ENCODE data around the gene CCNT2. TPM values are rescaled to one million over a fixed set of nuclear protein-coding genes. Genes with fewer than 3 reads are reported as not detected.

CCNT2 gene
- total and polyA plus RNA-seq, 7 donors: 4.8 to 33.2 (median 27.4) TPM

GRCh38 chr2:134979221-134979620, 60.6 kb downstream of the CCNT2 start:
- Histone ChIP-seq H3K9me3 (no peaks in the 10 kb centered on the region), H3K4me1 (no peaks in the 10 kb centered on the region), H3K27ac (no peak overlapping the region), H3K4me3 (no peak overlapping the region), H3K27me3 (no peaks in the 10 kb centered on the region), H3K36me3 (no peaks in the 10 kb centered on the region)
- DNase-seq: no peak
- no peak for TF ChIP-seq EP300 (IDR thresholded peaks at IDR 0.05)
- no peak for TF ChIP-seq CTCF (IDR thresholded peaks at IDR 0.05)
- no peak for TF ChIP-seq POLR2AphosphoS5 (IDR thresholded peaks at IDR 0.05)
- no peak for TF ChIP-seq POLR2A (IDR thresholded peaks at IDR 0.05)
- 18 to 59% methylated on average over 4 of the region's 4 CpGs for WGBS, 2 donors
- intact Hi-C loops (cut with DNase I): no loop called here

- no peak for TF ChIP-seq EP300 (IDR thresholded peaks at IDR 0.05)
- TF ChIP-seq CTCF (IDR thresholded peaks at IDR 0.05): no peak
- TF ChIP-seq POLR2AphosphoS5 (IDR thresholded peaks at IDR 0.05): no peak
- TF ChIP-seq POLR2A (IDR thresholded peaks at IDR 0.05): no peak
- intact Hi-C loops (cut with DNase I): no loop called here
- DNase-seq: no peak
- no peaks in the 10 kb centered on the region for H3K9me3 ChIP-seq
- no peak overlapping the region for H3K4me3 ChIP-seq
- no peaks in the 10 kb centered on the region for H3K27me3 ChIP-seq
- H3K4me1 ChIP-seq: no peaks in the 10 kb centered on the region
- no peak overlapping the region for H3K27ac ChIP-seq
- no peaks in the 10 kb centered on the region for H3K36me3 ChIP-seq
- WGBS, 2 donors: 95 to 96% methylated on average over 7 of the region's 7 CpGs
These were observed 62.0 kb downstream of the CCNT2 start for GRCh38 chr2:134980639-134981038.

GRCh38 chr2:134982603-134983002, 64.0 kb downstream of the CCNT2 start:
- WGBS, 2 donors: 46 to 83% methylated on average over 1 of the region's 1 CpG
- intact Hi-C loops (cut with DNase I): no loop called here

GRCh38 chr2:134985061-134985460, 66.4 kb downstream of the CCNT2 start:
- no peaks in the 10 kb centered on the region for H3K27me3 ChIP-seq
- H3K27ac ChIP-seq: no peak overlapping the region
- no peaks in the 10 kb centered on the region for H3K9me3 ChIP-seq
- no peaks in the 10 kb centered on the region for H3K4me1 ChIP-seq
- intact Hi-C loops (cut with DNase I): no loop called here
- DNase-seq: no peak
- H3K36me3 ChIP-seq: no peaks in the 10 kb centered on the region
- WGBS, 2 donors: 91 to 93% methylated on average over 3 of the region's 3 CpGs
- H3K4me3 ChIP-seq: no peak overlapping the region
- no peak for TF ChIP-seq POLR2AphosphoS5 (IDR thresholded peaks at IDR 0.05)
- TF ChIP-seq POLR2A (IDR thresholded peaks at IDR 0.05): no peak

More at GRCh38 chr2:134982603-134983002, 64.0 kb downstream of the CCNT2 start:
- Histone ChIP-seq H3K9me3 (no peaks in the 10 kb centered on the region), H3K36me3 (no peaks in the 10 kb centered on the region), H3K4me3 (no peak overlapping the region), H3K4me1 (no peaks in the 10 kb centered on the region), H3K27me3 (no peaks in the 10 kb centered on the region), H3K27ac (no peak overlapping the region)
- no peak for DNase-seq
- no peak for TF ChIP-seq POLR2AphosphoS5 (IDR thresholded peaks at IDR 0.05)
- TF ChIP-seq EP300 (IDR thresholded peaks at IDR 0.05): no peak
- no peak for TF ChIP-seq CTCF (IDR thresholded peaks at IDR 0.05)
- TF ChIP-seq POLR2A (IDR thresholded peaks at IDR 0.05): no peak

GRCh38 chr2:134988994-134989605, 70.5 kb downstream of the CCNT2 start:
- no peaks in the 10 kb centered on the region for H3K36me3 ChIP-seq
- WGBS, 2 donors: 35 to 38% methylated on average over 3 of the region's 3 CpGs
- no peak overlapping the region for H3K27ac ChIP-seq
- no peaks in the 10 kb centered on the region for H3K4me1 ChIP-seq
- no peak overlapping the region for H3K4me3 ChIP-seq
- no peaks in the 10 kb centered on the region for H3K9me3 ChIP-seq
- no peak for DNase-seq
- intact Hi-C loops (cut with DNase I): no loop called here
- no peaks in the 10 kb centered on the region for H3K27me3 ChIP-seq
- no peak for TF ChIP-seq EP300 (IDR thresholded peaks at IDR 0.05)
- TF ChIP-seq CTCF (IDR thresholded peaks at IDR 0.05): peak in 1 of 4 experiments; percentile 9

Measured in sigmoid colon (tissue), 7 donors.